ENCODE results near the gene TTC28. TPM values are rescaled to one million over a fixed set of nuclear protein-coding genes. Genes with fewer than 3 reads are reported as not detected.

The TTC28 gene
- total and polyA plus RNA-seq, 11 donors, result 5.1 to 34.9 (median 21.8) TPM

- Histone ChIP-seq H3K36me3 (no peaks in the 10 kb centered on the region), H3K4me1 (peaks cover 0 to 27% (median 5%) of the 10 kb centered on the region in 12 donors), H3K27ac (no peak overlapping the region), H3K4me3 (no peak overlapping the region), H3K9me3 (no peaks in the 10 kb centered on the region), H3K27me3 (no peaks in the 10 kb centered on the region)
- TF ChIP-seq POLR2A (IDR thresholded peaks at IDR 0.05), result no peak
- no peak for TF ChIP-seq CTCF (IDR thresholded peaks at IDR 0.05)
- 62 to 80% (median 78%) methylated on average over 3 of the region's 3 CpGs for WGBS, 4 donors
- intact Hi-C loops (cut with DNase I), result loop anchor here in 1 of 10 donors (10.0 kb wide), 1 partner anchor 162 kb away; no protein-coding TSS in a partner anchor
- ATAC-seq, result no peak
- DNase-seq, result no peak
These were observed 397.1 kb downstream of the TTC28 start for GRCh38 chr22:28282405-28283067.

DNA sequence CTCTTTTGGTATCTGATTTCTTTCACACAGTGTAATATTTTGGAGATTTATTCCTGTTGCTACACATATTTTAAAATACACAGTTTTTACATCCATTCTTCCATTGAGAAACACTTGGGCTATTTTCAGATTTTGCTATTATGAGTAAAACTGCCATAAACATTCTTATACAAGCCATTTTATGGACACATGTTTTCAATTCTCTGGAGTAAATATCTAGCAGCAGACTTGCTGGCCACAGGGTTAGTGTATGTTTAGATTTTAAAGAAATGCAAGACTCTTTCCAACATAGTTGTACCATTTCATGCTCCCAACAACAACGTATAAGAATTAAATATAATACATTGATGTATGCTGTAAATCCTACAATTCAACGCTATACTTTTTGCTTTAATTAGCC, 399.8 kb downstream of the TTC28 start:
- intact Hi-C loops (cut with DNase I), result loop anchor here in 2 of 10 donors (10.0 kb wide), 2 partner anchors 65 to 165 kb away; no protein-coding TSS in a partner anchor

DNA sequence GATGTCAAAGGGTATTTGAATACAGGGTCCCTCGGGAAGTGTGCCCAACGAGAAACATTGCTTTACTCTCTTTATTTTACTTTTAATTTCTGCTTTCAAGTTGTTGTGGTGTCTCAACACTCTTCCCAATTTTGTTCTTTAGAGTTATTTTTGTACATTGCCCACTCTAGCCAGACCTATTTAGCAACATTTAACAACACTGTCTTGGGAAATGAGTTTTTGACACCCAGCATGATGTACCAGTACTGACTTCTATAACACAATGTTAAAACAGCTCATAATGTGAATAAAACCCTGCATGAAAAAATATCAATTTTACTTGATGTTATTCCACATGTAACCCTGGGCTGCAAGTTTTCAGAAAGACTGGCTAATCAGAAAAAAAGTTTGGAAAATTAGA, 410.4 kb downstream of the TTC28 start:
- ATAC-seq (peak in 2 of 4 donors; percentile 29), DNase-seq (no peak)
- Histone ChIP-seq H3K36me3 (no peaks in the 10 kb centered on the region), H3K27me3 (no peaks in the 10 kb centered on the region), H3K27ac (peak overlapping the region in 9 of 12 donors; percentile 7 to 60 (median 36)), H3K4me3 (no peak overlapping the region), H3K9me3 (no peaks in the 10 kb centered on the region), H3K4me1 (peaks cover 0 to 30% (median 16%) of the 10 kb centered on the region in 12 donors)
- 80 to 87% (median 83%) methylated on average over 2 of the region's 2 CpGs for WGBS, 4 donors
- intact Hi-C loops (cut with DNase I), result no loop called here
- TF ChIP-seq POLR2A (IDR thresholded peaks at IDR 0.05) (no peak), CTCF (IDR thresholded peaks at IDR 0.05) (no peak)

More for the DNA sequence above, 399.8 kb downstream of the TTC28 start:
- DNase-seq (no peak), ATAC-seq (no peak)
- H3K4me1 ChIP-seq, result peaks cover 0 to 27% (median 5%) of the 10 kb centered on the region in 12 donors
- 95 to 98% (median 96%) methylated on average over 2 of the region's 2 CpGs for WGBS, 4 donors
- no peak for TF ChIP-seq CTCF (IDR thresholded peaks at IDR 0.05)
- no peak for TF ChIP-seq POLR2A (IDR thresholded peaks at IDR 0.05)
- H3K36me3 ChIP-seq, result no peaks in the 10 kb centered on the region
- no peaks in the 10 kb centered on the region for H3K9me3 ChIP-seq
- H3K27ac ChIP-seq, result no peak overlapping the region
- no peaks in the 10 kb centered on the region for H3K27me3 ChIP-seq
- H3K4me3 ChIP-seq, result no peak overlapping the region

- no peaks in the 10 kb centered on the region for H3K27me3 ChIP-seq
- ATAC-seq (peak; percentile 73 to 85 (median 84)), DNase-seq (peak in 4 of 5 donors; percentile 11 to 60 (median 29))
- intact Hi-C loops (cut with DNase I), result no loop called here
- no peak overlapping the region for H3K4me3 ChIP-seq
- H3K27ac ChIP-seq, result peak overlapping the region in 9 of 12 donors; percentile 7 to 60 (median 36)
- no peaks in the 10 kb centered on the region for H3K9me3 ChIP-seq
- TF ChIP-seq POLR2A (IDR thresholded peaks at IDR 0.05) (no peak), CTCF (IDR thresholded peaks at IDR 0.05) (no peak)
- no peaks in the 10 kb centered on the region for H3K36me3 ChIP-seq
- peaks cover 0 to 30% (median 16%) of the 10 kb centered on the region in 12 donors for H3K4me1 ChIP-seq
- 49 to 56% (median 52%) methylated on average over 5 of the region's 5 CpGs for WGBS, 4 donors
These were observed 410.8 kb downstream of the TTC28 start for GRCh38 chr22:28268850-28269249.

Measured in heart left ventricle (tissue), 16 donors.